ENCODE data around the gene HSD17B8. TPM values are rescaled to one million over a fixed set of nuclear protein-coding genes. Genes with fewer than 3 reads are reported as not detected.

The HSD17B8 gene
- total RNA-seq (2014; rRNA removed; shearing (Covaris generic); ENCODE audit: low replicate concordance) = 41.2 and 79.7 TPM in 2 replicates

DNA sequence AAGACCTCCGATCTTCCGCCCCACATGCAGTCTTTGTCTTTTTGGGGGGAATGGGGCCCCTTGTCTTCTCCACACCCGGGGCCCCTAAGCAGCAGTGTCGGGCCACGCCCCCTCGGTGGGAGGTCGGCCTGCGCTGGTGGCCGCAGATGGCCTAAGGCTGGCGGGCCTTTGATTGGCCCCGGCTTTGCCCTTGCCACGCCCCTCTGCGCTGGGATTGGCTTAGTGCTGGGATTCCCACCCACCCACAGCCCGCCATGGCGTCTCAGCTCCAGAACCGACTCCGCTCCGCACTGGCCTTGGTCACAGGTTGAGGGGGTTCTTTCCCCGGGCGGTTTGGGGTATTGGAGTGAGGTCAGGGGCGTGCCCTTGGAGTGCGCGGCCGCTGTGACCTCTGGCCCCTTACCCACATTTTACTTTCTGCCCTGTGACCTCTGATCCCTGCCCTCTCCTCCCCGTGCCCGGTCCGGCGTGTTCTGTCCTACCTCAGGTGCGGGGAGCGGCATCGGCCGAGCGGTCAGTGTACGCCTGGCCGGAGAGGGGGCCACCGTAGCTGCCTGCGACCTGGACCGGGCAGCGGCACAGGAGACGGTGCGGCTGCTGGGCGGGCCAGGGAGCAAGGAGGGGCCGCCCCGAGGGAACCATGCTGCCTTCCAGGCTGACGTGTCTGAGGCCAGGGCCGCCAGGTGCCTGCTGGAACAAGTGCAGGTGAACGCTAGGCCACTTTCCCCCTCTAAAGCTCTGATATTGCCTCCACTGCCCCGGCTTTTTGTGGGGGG is at the start of gene HSD17B8:
HSD17B8 (plus strand) TSS at position 241 of the 776 bp plus-strand sequence; CDS start at position 255, 14 bp downstream.
- peak; percentile 83 for DNase-seq (ENCODE audit: low read depth)
- in situ Hi-C loops (cut with HindIII; ENCODE audit: low pct_unique_long_range_greater_than_20kb, low sequenced_read_pairs) = no loop called here

GRCh38 chr6:33156561-33156960 is 47.9 kb upstream of the HSD17B8 start:
- in situ Hi-C loops (cut with HindIII; ENCODE audit: low pct_unique_long_range_greater_than_20kb, low sequenced_read_pairs) = no loop called here

DNA sequence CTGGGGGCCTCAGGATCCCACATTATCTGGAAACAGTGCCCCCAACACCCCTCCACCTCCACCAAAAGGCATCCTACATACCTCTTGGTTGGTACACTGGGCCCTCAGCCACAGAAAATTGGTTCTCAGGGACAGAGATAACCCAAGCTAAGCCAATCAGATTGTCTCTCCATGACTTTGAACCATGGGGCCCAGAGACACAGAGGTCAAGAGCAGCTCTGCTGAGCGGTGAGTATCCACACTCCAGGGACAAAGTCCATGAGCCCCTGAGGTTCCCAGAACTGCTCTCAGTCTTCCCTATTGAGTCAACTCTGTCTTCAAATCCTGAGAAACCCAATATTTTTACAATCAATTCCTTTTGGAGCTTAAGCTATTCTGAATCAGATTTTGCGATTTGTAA is 47.5 kb upstream of the HSD17B8 start:
- no peak for DNase-seq (ENCODE audit: low read depth)
- in situ Hi-C loops (cut with HindIII; ENCODE audit: low pct_unique_long_range_greater_than_20kb, low sequenced_read_pairs) = no loop called here

More at GRCh38 chr6:33156561-33156960, 47.9 kb upstream of the HSD17B8 start:
- no peak for DNase-seq (ENCODE audit: low read depth)

DNA sequence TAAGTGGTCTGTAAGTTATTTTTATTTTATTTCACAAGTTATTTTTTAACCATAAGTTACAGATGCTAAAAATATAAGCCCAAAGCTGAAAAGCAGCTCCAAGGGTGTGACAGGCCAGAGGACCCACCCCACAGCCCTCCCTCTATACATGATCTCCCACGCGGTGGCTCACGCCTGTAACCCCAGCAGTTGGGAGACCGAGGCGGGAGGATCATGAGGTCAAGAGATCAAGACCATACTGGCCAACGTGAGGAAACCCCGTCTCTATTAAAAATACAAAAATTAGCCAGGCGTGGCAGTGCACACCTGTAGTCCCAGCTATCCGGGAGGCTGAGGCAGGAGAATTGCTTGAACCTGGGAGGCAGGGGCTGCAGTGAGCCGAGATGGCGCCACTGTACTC is 44.4 kb upstream of the HSD17B8 start:
- DNase-seq (ENCODE audit: low read depth) = no peak
- in situ Hi-C loops (cut with HindIII; ENCODE audit: low pct_unique_long_range_greater_than_20kb, low sequenced_read_pairs) = no loop called here

DNA sequence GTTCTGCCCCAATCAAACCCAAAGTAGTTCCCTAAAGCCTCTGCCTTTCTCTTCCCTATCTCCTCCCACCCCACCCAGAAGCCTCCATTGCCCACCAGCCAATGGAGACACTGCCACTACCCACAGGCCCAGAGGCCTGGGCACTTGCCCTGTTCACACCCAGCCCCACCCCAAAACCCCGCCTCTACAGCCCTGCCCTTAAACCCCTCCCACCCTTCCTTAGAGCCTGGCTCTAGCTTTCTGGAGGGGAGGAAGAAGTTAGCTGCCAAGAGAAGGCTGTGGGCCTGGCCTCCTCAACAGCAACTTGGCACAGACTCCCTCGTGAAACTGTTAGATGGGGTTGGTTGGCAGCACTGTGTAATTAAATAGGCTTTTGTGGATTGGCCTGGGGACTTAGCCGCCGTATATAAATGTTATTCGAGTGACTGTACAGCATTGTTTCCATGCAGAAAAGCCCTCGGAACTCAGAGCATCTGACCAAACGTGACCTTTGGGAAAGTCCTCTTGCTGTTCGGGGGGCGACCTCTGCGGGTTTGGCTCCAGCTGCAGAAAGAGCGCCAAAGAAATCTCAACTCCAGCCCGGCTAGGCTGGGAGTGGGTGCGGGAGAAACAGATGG is 43.6 kb upstream of the HSD17B8 start:
- peak; percentile 73 for DNase-seq (ENCODE audit: low read depth)
- in situ Hi-C loops (cut with HindIII; ENCODE audit: low pct_unique_long_range_greater_than_20kb, low sequenced_read_pairs) = no loop called here

DNA sequence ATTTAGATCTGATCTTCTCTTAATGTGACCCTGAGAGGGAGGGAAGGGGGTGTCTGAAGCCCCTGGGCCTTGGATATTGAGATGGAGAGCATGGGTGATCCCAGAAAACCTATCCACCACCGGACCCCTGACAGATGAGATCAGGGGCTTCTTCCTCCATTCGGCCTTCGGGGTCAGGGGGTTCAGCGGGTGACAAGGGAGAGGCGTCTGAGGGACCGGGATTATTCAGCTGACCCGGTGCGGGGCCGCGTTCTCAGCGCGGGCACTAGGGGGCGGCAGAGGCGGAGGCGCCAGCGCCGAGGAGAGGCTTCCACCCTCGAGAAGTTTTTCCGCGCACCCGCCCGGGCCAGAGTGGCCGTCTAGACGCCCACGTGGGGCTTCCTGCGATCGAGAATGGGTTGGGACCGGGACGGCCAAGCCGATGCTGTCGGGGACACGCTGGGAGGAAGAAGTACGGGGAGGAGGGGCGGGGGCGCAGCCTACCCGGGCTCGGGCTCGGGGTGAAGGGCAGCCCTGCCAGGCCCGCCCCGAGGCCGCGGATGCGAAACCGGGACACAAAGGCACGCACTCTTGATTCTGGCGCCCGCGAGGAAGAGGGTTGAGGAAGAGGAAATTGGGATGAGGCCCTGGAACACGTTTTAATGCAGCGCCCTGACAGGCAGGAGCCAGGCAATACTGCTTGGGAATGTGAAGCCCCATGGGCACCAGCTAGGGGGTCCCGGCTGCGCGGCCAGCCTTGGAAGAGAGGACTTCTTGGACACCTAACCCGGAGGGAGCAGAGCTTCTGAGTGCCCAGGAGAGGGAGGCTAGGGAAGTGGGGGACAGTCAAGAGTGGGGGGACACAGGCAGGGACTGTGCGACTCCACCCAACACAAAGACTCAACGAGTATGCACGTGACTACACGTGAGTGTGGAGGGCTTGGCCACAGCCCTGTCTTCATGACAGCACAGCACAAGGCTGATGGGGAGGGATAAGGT is 42.8 kb upstream of the HSD17B8 start:
- in situ Hi-C loops (cut with HindIII; ENCODE audit: low pct_unique_long_range_greater_than_20kb, low sequenced_read_pairs) = no loop called here

GRCh38 chr6:33163540-33163939 is 40.9 kb upstream of the HSD17B8 start:
- in situ Hi-C loops (cut with HindIII; ENCODE audit: low pct_unique_long_range_greater_than_20kb, low sequenced_read_pairs) = no loop called here

More for the DNA sequence above, 42.8 kb upstream of the HSD17B8 start:
- peak; percentile 51 for DNase-seq (ENCODE audit: low read depth)

DNA sequence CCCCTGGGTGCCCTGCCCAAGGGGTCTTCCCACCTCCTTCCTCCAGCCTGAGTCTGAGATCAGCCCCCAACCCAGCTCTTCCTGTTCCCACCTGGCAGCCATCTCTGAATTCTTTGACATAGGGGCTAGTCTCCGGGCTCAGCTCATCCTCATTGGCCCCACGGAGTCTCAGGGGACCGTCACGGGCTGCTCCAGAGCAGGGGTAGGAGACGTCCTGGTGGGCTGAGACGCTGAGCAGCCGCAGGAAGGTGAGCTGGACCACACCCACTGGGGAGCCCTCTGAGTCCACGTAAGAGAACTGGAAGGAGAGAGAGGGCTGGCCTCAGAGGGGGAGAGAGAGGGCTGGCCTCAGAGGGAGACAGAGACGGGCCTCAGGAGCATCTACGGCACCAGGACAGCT is 40.3 kb upstream of the HSD17B8 start:
- in situ Hi-C loops (cut with HindIII; ENCODE audit: low pct_unique_long_range_greater_than_20kb, low sequenced_read_pairs) = no loop called here
- no peak for DNase-seq (ENCODE audit: low read depth)

More at GRCh38 chr6:33163540-33163939, 40.9 kb upstream of the HSD17B8 start:
- DNase-seq (ENCODE audit: low read depth) = no peak

- DNase-seq (ENCODE audit: low read depth) = no peak
- in situ Hi-C loops (cut with HindIII; ENCODE audit: low pct_unique_long_range_greater_than_20kb, low sequenced_read_pairs) = no loop called here
These were observed 39.6 kb upstream of the HSD17B8 start for GRCh38 chr6:33164665-33165373.

- in situ Hi-C loops (cut with HindIII; ENCODE audit: low pct_unique_long_range_greater_than_20kb, low sequenced_read_pairs) = no loop called here
- DNase-seq (ENCODE audit: low read depth) = no peak
These were observed 38.7 kb upstream of the HSD17B8 start for GRCh38 chr6:33165581-33166258.

DNA sequence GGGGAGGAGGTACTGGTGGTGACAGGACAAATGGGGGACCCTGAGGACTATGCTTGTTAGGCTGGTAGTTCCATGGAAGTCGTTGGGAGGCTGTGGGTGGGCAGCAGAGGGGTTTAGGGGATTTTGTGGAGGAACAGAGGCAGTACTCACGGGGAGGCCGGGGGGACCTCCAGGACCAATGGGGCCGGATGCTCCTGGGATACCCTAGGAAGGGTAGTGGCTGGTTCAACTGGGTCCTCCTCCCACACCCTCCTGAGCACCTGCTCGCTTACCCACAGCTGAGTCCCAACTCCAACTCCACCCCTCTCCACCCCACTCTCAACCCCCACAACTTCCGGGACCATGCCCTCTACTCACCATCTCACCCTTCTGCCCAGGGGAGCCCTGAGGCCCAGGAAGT is 38.1 kb upstream of the HSD17B8 start:
- no peak for DNase-seq (ENCODE audit: low read depth)
- in situ Hi-C loops (cut with HindIII; ENCODE audit: low pct_unique_long_range_greater_than_20kb, low sequenced_read_pairs) = no loop called here

DNA sequence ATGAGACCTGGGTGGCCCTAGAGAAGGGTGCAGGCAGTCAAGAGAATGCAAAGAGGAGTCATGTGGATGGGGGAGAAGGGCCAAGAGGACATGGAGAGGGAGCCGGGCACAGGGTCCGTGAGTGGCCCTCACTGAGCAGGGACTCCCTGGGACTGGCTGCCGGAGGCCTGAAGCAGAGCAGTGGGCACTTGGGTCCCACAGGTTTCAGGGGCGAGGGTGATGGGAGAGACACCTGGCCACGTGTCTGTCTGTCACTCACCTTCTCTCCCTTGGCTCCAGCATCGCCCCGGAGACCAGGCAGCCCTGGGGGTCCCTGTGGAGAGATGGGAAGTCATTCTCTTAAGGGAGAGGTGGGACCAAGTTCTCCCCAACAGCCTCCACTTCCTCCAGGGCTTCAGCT is 37.6 kb upstream of the HSD17B8 start:
- no peak for DNase-seq (ENCODE audit: low read depth)
- in situ Hi-C loops (cut with HindIII; ENCODE audit: low pct_unique_long_range_greater_than_20kb, low sequenced_read_pairs) = no loop called here

- DNase-seq (ENCODE audit: low read depth) = no peak
- in situ Hi-C loops (cut with HindIII; ENCODE audit: low pct_unique_long_range_greater_than_20kb, low sequenced_read_pairs) = no loop called here
These were observed 36.8 kb upstream of the HSD17B8 start for GRCh38 chr6:33167374-33168283.

- DNase-seq (ENCODE audit: low read depth) = no peak
- in situ Hi-C loops (cut with HindIII; ENCODE audit: low pct_unique_long_range_greater_than_20kb, low sequenced_read_pairs) = no loop called here
These were observed 36.2 kb upstream of the HSD17B8 start for GRCh38 chr6:33168284-33168601.

GRCh38 chr6:33168639-33169038 is 35.8 kb upstream of the HSD17B8 start:
- no peak for DNase-seq (ENCODE audit: low read depth)
- in situ Hi-C loops (cut with HindIII; ENCODE audit: low pct_unique_long_range_greater_than_20kb, low sequenced_read_pairs) = no loop called here

DNA sequence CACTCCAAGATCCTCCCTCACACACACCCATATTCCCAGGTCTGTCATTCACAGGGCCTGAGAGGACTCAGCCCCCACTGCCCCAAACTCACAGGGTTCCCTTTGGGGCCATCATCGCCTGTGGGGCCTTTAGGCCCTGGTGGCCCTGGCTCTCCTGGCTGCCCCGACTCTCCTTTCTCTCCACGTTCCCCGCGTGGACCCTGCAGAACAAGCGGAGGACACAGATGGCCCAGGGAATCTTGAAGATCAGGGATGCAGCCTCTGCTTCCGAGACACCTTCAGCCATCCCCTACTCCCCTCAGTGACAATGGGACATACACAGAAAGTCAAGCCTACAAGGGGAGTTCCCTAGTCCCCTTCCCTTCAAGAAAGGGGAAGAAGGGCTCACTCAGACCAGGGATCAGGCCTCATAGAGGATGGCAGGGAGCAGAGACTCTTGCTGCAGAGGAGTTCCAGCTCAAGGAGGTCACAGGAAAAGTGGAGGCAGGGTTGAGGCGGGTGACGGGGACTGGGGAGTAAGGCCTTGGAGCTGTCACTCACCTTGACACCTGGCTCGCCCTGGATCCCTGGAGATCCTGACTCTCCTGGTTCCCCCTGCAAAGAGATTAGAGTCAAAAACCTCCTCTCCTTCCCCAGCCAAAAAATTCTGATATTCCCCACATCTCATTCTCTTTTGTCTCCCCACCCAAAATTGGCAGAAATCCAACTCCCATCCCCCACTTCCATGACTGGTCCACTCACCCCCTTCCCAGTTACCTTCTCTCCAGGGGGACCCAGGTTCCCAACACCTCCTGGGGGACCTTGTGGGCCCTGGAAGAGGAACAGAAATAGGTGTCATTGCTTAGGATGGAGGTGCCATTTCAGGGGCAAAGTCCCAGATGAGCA is 34.9 kb upstream of the HSD17B8 start:
- in situ Hi-C loops (cut with HindIII; ENCODE audit: low pct_unique_long_range_greater_than_20kb, low sequenced_read_pairs) = no loop called here
- DNase-seq (ENCODE audit: low read depth) = no peak
